ENCODE data around the gene NSL1.

GRCh38 chr1:212777151-212777550 is 14.4 kb downstream of the NSL1 start:
- TF ChIP-seq NFRKB (IDR thresholded peaks at IDR 0.05) (no peak), ARNT (IDR thresholded peaks at IDR 0.05) (no peak), FOXM1 (IDR thresholded peaks at IDR 0.05; ENCODE audit: borderline replicate concordance) (no peak)

All from HEK293T (cell line).